Uterus (tissue), 2 donors: ENCODE results near the gene RNPS1.
A peak's percentile ranks its signal among the peaks of the same experiment; 100 is the strongest.

Experiments used
- POLR2A ChIP-seq, 2 donors: fragments of 450-650 bp; IDR thresholded peaks; one replicate each; pipeline ENCODE4 v1.6.1; 2016; ENCODE audit warnings: antibody characterized with exemption in 2 of 2, mild to moderate bottlenecking in 1 of 2, moderate library complexity in 1 of 2
- TF ChIP-seq, protein P1 (sequence below), 4 experiments: fragments of 200-600 bp in 2 of 4; fragments of 450-650 bp in 2 of 4; sonication (generic) in 2 of 4; IDR thresholded peaks; one replicate each; pipeline ENCODE4 v1.5.1; 2016 to 2019; ENCODE audit warnings: antibody characterized with exemption in 4 of 4, mild to moderate bottlenecking in 2 of 4, moderate library complexity in 1 of 4

DNA sequence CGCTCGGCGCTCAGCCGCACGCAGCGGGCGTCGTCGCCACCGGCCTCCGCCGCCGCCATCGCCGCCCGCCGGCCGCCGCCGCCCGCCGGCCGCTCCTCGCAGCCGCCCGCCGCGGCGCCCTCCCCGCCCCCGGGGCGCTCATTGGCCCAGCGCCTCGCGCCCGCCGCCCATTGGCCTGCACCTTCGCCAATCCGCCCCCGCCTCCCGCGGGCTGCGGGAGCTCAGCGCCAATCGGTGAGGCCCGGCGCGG, 53.3 kb downstream of the RNPS1 start, which contains the start of gene PGP:
- no peak for TF ChIP-seq POLR2A (IDR thresholded peaks at IDR 0.05)
- TF ChIP-seq, protein P1, sequence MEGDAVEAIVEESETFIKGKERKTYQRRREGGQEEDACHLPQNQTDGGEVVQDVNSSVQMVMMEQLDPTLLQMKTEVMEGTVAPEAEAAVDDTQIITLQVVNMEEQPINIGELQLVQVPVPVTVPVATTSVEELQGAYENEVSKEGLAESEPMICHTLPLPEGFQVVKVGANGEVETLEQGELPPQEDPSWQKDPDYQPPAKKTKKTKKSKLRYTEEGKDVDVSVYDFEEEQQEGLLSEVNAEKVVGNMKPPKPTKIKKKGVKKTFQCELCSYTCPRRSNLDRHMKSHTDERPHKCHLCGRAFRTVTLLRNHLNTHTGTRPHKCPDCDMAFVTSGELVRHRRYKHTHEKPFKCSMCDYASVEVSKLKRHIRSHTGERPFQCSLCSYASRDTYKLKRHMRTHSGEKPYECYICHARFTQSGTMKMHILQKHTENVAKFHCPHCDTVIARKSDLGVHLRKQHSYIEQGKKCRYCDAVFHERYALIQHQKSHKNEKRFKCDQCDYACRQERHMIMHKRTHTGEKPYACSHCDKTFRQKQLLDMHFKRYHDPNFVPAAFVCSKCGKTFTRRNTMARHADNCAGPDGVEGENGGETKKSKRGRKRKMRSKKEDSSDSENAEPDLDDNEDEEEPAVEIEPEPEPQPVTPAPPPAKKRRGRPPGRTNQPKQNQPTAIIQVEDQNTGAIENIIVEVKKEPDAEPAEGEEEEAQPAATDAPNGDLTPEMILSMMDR (IDR thresholded peaks at IDR 0.05), result peak in 1 of 4 experiments; percentile 35
